Measurements from ENCODE around the gene SULT4A1. TPM values are rescaled to one million over a fixed set of nuclear protein-coding genes. Genes with fewer than 3 reads are reported as not detected.

Gene SULT4A1
- total RNA-seq, 1 experiment from 2014 or later = 15.0 TPM

- Histone ChIP-seq H3T11ph (ENCODE audit: low read length) (no peak overlapping the region), H3K18ac (ENCODE audit: insufficient read length, low read depth, low read length) (no peak overlapping the region), H3K9ac (ENCODE audit: extremely low read depth, insufficient read length, low read length) (no peak overlapping the region), H3K23ac (ENCODE audit: insufficient read length, low read depth, low read length) (no peak overlapping the region), H2BK12ac (ENCODE audit: insufficient read length, low read depth, low read length) (no peak overlapping the region), H3K4ac (ENCODE audit: low read depth, low read length) (no peak overlapping the region), H3K4me1 (ENCODE audit: insufficient read depth, low read length) (no peaks in the 10 kb centered on the region), H3K79me1 (ENCODE audit: insufficient read depth, low read depth, low read length, poor library complexity, severe bottlenecking) (no peaks in the 10 kb centered on the region), H2BK15ac (ENCODE audit: low read depth, low read length) (no peak overlapping the region), H4K8ac (replicated peaks; ENCODE audit: insufficient read length, low read depth, low read length) (no peak overlapping the region), H3K14ac (ENCODE audit: insufficient read depth, low read length) (no peak overlapping the region; the same call in 1 of the 2 replicates), H4K5ac (ENCODE audit: insufficient read length, low read depth, low read length) (no peak overlapping the region), H2AK5ac (ENCODE audit: insufficient read length, low read length) (no peak overlapping the region), H2BK5ac (ENCODE audit: insufficient read length, low read length) (no peak overlapping the region), H2BK120ac (ENCODE audit: low read depth, low read length, poor library complexity, severe bottlenecking) (no peak overlapping the region), H2AFZ (ENCODE audit: low read length) (no peak overlapping the region), H3K9me3 (ENCODE audit: control insufficient read depth, low read depth, low read length) (no peaks in the 10 kb centered on the region), H3K56ac (ENCODE audit: insufficient read length, low read depth, low read length) (no peak overlapping the region), H4K91ac (ENCODE audit: insufficient read length, low read depth, low read length) (no peak overlapping the region), H2BK20ac (ENCODE audit: low read depth, low read length, poor library complexity, severe bottlenecking) (no peak overlapping the region), H3K27me3 (ENCODE audit: insufficient read depth, low read length) (no peaks in the 10 kb centered on the region), H3K27ac (ENCODE audit: insufficient read length, low read depth, low read length) (no peak overlapping the region), H4K20me1 (ENCODE audit: control insufficient read depth, insufficient read depth, insufficient read length) (no peaks in the 10 kb centered on the region), H3K79me2 (ENCODE audit: insufficient read depth, low read length) (no peaks in the 10 kb centered on the region), H3K23me2 (ENCODE audit: insufficient read length, low read depth, low read length, poor library complexity, severe bottlenecking) (no peaks in the 10 kb centered on the region), H3K4me2 (ENCODE audit: insufficient read depth, insufficient read length, low read length) (no peak overlapping the region)
- H3K4me3 Mint-ChIP-seq = no peak overlapping the region
- no peak for DNase-seq
- no peak overlapping the region for H3K27ac Mint-ChIP-seq
- H3K9me3 Mint-ChIP-seq = peaks cover under 1 to 9% of the 10 kb centered on the region in 2 experiments; a peak in 4 of 5 replicates
- no peak for TF ChIP-seq CTCF (conservative IDR thresholded peaks at IDR 0.05)
- H3K27me3 Mint-ChIP-seq (ENCODE audit: low read depth) = peaks cover 1% of the 10 kb centered on the region
- peaks cover 3 to 11% (median 4%) of the 10 kb centered on the region in 3 experiments; a peak in 5 of 7 replicates for H3K36me3 Mint-ChIP-seq (ENCODE audit: insufficient read depth in 1 of 3, low read depth in 3 of 3)
- peaks cover 3 to 10% of the 10 kb centered on the region in 2 experiments for H3K4me1 Mint-ChIP-seq
- WGBS (ENCODE audit: extremely low coverage, insufficient read length, low lambda C conversion rate) = no CpG with 5 or more reads among the region's 12 CpGs
These were observed 16.7 kb upstream of the SULT4A1 start for GRCh38 chr22:43878831-43879550.

Data from H9 (cell line).